Right lobe of liver (tissue), 6 donors: Measurements from ENCODE around the gene KSR2. TPM values are rescaled to one million over a fixed set of nuclear protein-coding genes. Genes with fewer than 3 reads are reported as not detected.

Experiments
- ATAC-seq, 4 donors: fragments of 200-7000 bp; cut with Tn5 transposase; one replicate each; pipeline ENCODE4 v1.9.1; 2020; ENCODE audit warnings: mild to moderate bottlenecking in 4 of 4, moderate library complexity in 4 of 4
- DNase-seq, 3 donors: peaks; one replicate each; pipeline ENCODE4 v3.0.0-alpha.2; 2020
- H3K27ac ChIP-seq, 3 donors: fragments of 200-600 bp; one replicate each; pipeline ENCODE4 v1.8.0; 2022
- H3K27me3 ChIP-seq, 2 donors: fragments of 200-600 bp; one replicate each; pipeline ENCODE4 v1.8.0; 2022
- H3K36me3 ChIP-seq, 4 donors: fragments of 200-600 bp; sonication (generic) in 1 of 4; one replicate each; pipeline versions ENCODE4 v1.5.1 to v1.8.0; 2017 to 2022; ENCODE audit warnings: control low read depth in 1 of 4
- H3K4me1 ChIP-seq, 4 donors: fragments of 200-600 bp; sonication (generic) in 1 of 4; one replicate each; pipeline versions ENCODE4 v1.5.1 to v1.8.0; 2017 to 2022; ENCODE audit warnings: control low read depth in 1 of 4
- H3K4me3 ChIP-seq, 3 donors: fragments of 200-600 bp; one replicate each; pipeline ENCODE4 v1.8.0; 2022
- H3K9me3 ChIP-seq, 4 donors: fragments of 200-600 bp; sonication (generic) in 1 of 4; one replicate each; pipeline versions ENCODE4 v1.5.1 to v1.8.0; 2017 to 2022; ENCODE audit warnings: control low read depth in 1 of 4
- POLR2A ChIP-seq: fragments of 450-650 bp; IDR thresholded peaks from one replicate; pipeline ENCODE4 v1.6.1; 2017; ENCODE audit warnings: antibody characterized with exemption, mild to moderate bottlenecking
- WGBS: methylation state at CpG from one replicate; pipeline ENCODE4 v1.1.6; 2018; ENCODE audit warnings: low coverage, low lambda C conversion rate; ENCODE audit not compliant: insufficient coverage; ENCODE audit errors: missing lambda C conversion rate; 5-methylcytosine and 5-hydroxymethylcytosine counted together
- intact Hi-C, 2 donors: fragments of 100-400 bp; cut with DNase I; formaldehyde crosslinking; loops; one replicate each; pipeline versions ENCODE4 v1.11.2 to v1.14.1; 2022
- total RNA-seq, 6 experiments: library from RNA; depleted of rRNA in 2 of 6; stranded (reverse); fragments of >200 nt in 2 of 6; fragmentation: NEBNext Ultra II Directional in 3 of 6; extraction: Animal tissue kit (Norgen Biotek cat#: 25700) in 3 of 6; gene quantifications; one replicate each; pipeline versions ENCODE4 v1.1.0 to v1.2.4, GENCODE V29; 2016 to 2023
- TF ChIP-seq, protein P1 (sequence below), 4 donors: fragments of 200-600 bp in 3 of 4; fragments of 450-650 bp in 1 of 4; IDR thresholded peaks; one replicate each; pipeline versions ENCODE4 v1.5.1 to v1.8.0; 2016 to 2022; ENCODE audit warnings: antibody characterized with exemption in 4 of 4, mild to moderate bottlenecking in 2 of 4
- donor health status: DM: no; HTN: yes; CAD: no.
- donor health status: DM: no; HTN: no; CAD: no.
- donor health status: DM: no; HTN: no; CAD: no.
- donor health status: DM: no; HTN: yes; CAD: no.
- donor health status: DM: no; HTN: yes; CAD: no.

Gene KSR2
- total RNA-seq, 6 experiments from 2014 or later, result 0.02 to 0.07 (median 0.02) TPM; not detected in 2

DNA sequence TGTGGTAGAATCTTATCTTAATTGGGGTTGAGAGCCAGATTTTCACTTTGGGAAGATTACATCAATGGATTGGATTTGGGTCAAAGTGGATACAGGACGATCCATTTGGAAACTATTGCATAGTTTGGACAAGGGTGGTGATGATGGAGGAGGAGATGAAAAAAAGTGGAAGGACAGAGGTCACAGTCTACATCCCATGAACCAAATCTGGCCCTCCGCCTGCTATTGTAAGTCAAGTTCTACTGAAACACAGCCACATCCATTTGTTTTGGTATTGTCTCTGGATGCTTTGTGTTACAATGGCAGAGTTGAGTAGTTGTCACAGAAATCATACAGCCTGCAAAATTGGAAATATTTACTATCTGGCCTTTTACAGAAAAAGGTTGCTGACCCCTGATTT, 310.6 kb downstream of the KSR2 start:
- H3K36me3 ChIP-seq, result no peaks in the 10 kb centered on the region
- DNase-seq (no peak), ATAC-seq (no peak)
- no peaks in the 10 kb centered on the region for H3K4me1 ChIP-seq
- H3K9me3 ChIP-seq, result no peaks in the 10 kb centered on the region
- no peaks in the 10 kb centered on the region for H3K27me3 ChIP-seq
- no peak overlapping the region for H3K4me3 ChIP-seq
- TF ChIP-seq POLR2A, result no peak
- TF ChIP-seq, protein P1, sequence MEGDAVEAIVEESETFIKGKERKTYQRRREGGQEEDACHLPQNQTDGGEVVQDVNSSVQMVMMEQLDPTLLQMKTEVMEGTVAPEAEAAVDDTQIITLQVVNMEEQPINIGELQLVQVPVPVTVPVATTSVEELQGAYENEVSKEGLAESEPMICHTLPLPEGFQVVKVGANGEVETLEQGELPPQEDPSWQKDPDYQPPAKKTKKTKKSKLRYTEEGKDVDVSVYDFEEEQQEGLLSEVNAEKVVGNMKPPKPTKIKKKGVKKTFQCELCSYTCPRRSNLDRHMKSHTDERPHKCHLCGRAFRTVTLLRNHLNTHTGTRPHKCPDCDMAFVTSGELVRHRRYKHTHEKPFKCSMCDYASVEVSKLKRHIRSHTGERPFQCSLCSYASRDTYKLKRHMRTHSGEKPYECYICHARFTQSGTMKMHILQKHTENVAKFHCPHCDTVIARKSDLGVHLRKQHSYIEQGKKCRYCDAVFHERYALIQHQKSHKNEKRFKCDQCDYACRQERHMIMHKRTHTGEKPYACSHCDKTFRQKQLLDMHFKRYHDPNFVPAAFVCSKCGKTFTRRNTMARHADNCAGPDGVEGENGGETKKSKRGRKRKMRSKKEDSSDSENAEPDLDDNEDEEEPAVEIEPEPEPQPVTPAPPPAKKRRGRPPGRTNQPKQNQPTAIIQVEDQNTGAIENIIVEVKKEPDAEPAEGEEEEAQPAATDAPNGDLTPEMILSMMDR (IDR thresholded peaks at IDR 0.05), result no peak
- H3K27ac ChIP-seq, result no peak overlapping the region
- intact Hi-C loops, result no loop called here
- WGBS, result 49% methylated on average over 2 of the region's 2 CpGs

DNA sequence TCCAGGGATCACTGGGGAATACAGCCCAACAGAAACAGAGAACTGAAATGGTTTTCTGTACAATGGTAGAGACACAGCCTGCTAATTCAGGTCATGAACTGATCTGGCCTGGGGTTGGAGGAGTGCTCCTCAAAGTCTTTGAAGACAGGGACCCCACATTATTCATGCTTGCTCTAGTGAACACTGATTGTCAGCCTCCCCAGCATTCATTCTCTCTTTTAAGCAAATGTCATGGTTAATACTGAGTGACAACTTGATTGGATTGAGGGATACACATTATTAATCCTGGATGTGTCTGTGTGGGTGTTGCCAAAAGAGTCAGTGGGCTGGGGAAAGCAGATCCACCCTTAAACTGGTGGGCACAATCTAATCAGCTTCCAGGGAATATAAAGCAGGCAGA, 319.0 kb downstream of the KSR2 start:
- DNase-seq, result no peak
- ATAC-seq, result no peak
- H3K27me3 ChIP-seq, result no peaks in the 10 kb centered on the region
- no peaks in the 10 kb centered on the region for H3K4me1 ChIP-seq
- no peaks in the 10 kb centered on the region for H3K9me3 ChIP-seq
- no peak overlapping the region for H3K27ac ChIP-seq
- TF ChIP-seq, protein P1 (IDR thresholded peaks at IDR 0.05), result no peak
- no peak for TF ChIP-seq POLR2A
- no peak overlapping the region for H3K4me3 ChIP-seq
- intact Hi-C loops, result no loop called here
- no peaks in the 10 kb centered on the region for H3K36me3 ChIP-seq

DNA sequence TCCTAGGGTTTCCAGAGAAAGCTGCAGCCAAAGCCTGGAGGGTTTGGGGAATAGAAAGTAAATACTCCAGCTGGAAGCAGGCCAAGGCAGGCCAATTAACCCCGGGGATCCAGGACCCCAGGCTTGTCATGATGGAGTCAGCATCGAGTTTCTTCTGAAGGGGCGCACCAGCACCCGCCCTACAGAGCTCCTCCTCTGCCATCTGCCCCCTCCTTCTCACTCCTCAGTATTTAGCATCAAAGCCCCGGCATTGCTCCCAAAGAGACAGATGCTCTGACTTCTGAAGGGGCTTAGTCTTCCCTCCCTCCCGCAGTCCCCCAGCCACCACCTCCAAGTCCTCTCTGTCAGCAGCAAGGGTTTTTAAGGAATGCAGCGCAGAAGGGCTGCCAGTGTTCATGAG, 322.3 kb downstream of the KSR2 start:
- no peak overlapping the region for H3K27ac ChIP-seq
- DNase-seq (no peak), ATAC-seq (no peak)
- no peaks in the 10 kb centered on the region for H3K4me1 ChIP-seq
- no peak for TF ChIP-seq POLR2A
- TF ChIP-seq, protein P1 (IDR thresholded peaks at IDR 0.05), result no peak
- H3K9me3 ChIP-seq, result no peaks in the 10 kb centered on the region
- H3K36me3 ChIP-seq, result no peaks in the 10 kb centered on the region
- intact Hi-C loops, result no loop called here
- no peaks in the 10 kb centered on the region for H3K27me3 ChIP-seq
- H3K4me3 ChIP-seq, result no peak overlapping the region
- WGBS, result 19% methylated on average over 5 of the region's 7 CpGs

DNA sequence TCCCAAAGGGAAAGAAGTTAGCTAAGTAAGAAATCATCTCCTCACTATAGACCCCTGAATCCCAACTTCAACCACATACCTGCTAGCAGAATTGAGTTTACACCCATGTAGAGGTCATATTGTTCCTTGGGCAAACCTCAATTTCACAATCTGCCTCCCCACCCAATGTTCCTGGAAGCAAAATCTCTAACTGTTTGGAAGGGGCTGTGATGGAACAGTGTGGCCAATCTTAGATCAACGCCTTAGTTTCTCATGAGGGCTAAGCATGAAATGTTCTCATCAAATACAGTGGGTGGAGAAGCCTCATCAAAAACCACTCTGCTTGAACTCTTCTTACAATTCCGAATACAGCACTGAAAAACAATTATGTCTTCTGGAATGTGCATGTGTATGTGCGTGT, 323.3 kb downstream of the KSR2 start:
- TF ChIP-seq, protein P1 (IDR thresholded peaks at IDR 0.05), result no peak
- TF ChIP-seq POLR2A, result no peak
- no peaks in the 10 kb centered on the region for H3K36me3 ChIP-seq
- ATAC-seq (no peak), DNase-seq (no peak)
- H3K9me3 ChIP-seq, result no peaks in the 10 kb centered on the region
- H3K27me3 ChIP-seq, result no peaks in the 10 kb centered on the region
- intact Hi-C loops, result no loop called here
- no peak overlapping the region for H3K4me3 ChIP-seq
- no peak overlapping the region for H3K27ac ChIP-seq
- 35% methylated on average over 2 of the region's 3 CpGs for WGBS
- H3K4me1 ChIP-seq, result no peaks in the 10 kb centered on the region

DNA sequence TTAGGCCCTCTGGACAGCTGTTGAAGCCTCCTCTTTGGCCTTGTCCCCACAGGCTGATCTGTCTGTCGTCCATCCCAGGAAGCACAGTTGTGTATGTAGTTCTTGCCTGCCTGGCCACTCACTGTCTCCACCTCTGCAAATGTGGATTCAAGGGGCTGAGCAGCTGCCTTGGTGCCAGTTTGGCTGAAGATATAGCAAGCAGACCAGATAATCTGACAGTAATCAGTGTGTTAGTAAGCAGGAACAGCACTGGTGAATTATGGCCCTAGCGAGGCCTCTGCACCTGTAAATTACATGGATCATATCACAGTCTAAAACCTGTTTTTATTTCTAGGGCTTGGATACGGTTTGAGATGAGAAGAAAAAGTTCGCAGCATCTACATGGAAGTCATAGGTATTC, 324.8 kb downstream of the KSR2 start:
- DNase-seq, result no peak
- TF ChIP-seq, protein P1 (IDR thresholded peaks at IDR 0.05), result no peak
- no peak for TF ChIP-seq POLR2A
- Histone ChIP-seq H3K9me3 (no peaks in the 10 kb centered on the region), H3K4me3 (no peak overlapping the region), H3K36me3 (no peaks in the 10 kb centered on the region), H3K27ac (no peak overlapping the region), H3K4me1 (no peaks in the 10 kb centered on the region), H3K27me3 (no peaks in the 10 kb centered on the region)
- ATAC-seq, result no peak
- WGBS, result 73% methylated on average over 4 of the region's 4 CpGs
- intact Hi-C loops, result no loop called here
